Measurements from ENCODE around the gene ZNF423. TPM values are rescaled to one million over a fixed set of nuclear protein-coding genes. Genes with fewer than 3 reads are reported as not detected.

ZNF423 gene
- total RNA-seq, 6 experiments from 2014 or later = 0.43 to 1.2 (median 0.89) TPM

GRCh38 chr16:49537924-49538459 is 317.9 kb downstream of the ZNF423 start:
- H3K27ac ChIP-seq = no peak overlapping the region
- TF ChIP-seq CTCF (IDR thresholded peaks at IDR 0.05) = no peak
- TF ChIP-seq POLR2A (IDR thresholded peaks at IDR 0.05) = no peak
- H3K36me3 ChIP-seq = no peaks in the 10 kb centered on the region
- no peak for DNase-seq
- no peaks in the 10 kb centered on the region for H3K9me3 ChIP-seq
- intact Hi-C loops (cut with DNase I) = no loop called here
- no peak for ATAC-seq
- WGBS (ENCODE audit: insufficient coverage, low coverage, low lambda C conversion rate, missing lambda C conversion rate) = 80% methylated on average over 3 of the region's 7 CpGs
- H3K4me3 ChIP-seq = no peak overlapping the region
- no peaks in the 10 kb centered on the region for H3K4me1 ChIP-seq
- no peaks in the 10 kb centered on the region for H3K27me3 ChIP-seq

GRCh38 chr16:49534901-49535610 is 320.9 kb downstream of the ZNF423 start:
- no peak for DNase-seq
- no peak for ATAC-seq
- intact Hi-C loops (cut with DNase I) = no loop called here
- H3K4me1 ChIP-seq = no peaks in the 10 kb centered on the region
- H3K4me3 ChIP-seq = no peak overlapping the region
- H3K27ac ChIP-seq = no peak overlapping the region
- H3K27me3 ChIP-seq = no peaks in the 10 kb centered on the region
- TF ChIP-seq CTCF (IDR thresholded peaks at IDR 0.05) (no peak), POLR2A (IDR thresholded peaks at IDR 0.05) (no peak)
- WGBS (ENCODE audit: insufficient coverage, low coverage, low lambda C conversion rate, missing lambda C conversion rate) = 73% methylated on average over 9 of the region's 13 CpGs
- no peaks in the 10 kb centered on the region for H3K36me3 ChIP-seq
- H3K9me3 ChIP-seq = no peaks in the 10 kb centered on the region

- intact Hi-C loops (cut with DNase I) = no loop called here
- H3K27me3 ChIP-seq = no peaks in the 10 kb centered on the region
- no peak overlapping the region for H3K4me3 ChIP-seq
- H3K9me3 ChIP-seq = no peaks in the 10 kb centered on the region
- no peaks in the 10 kb centered on the region for H3K4me1 ChIP-seq
- TF ChIP-seq CTCF (IDR thresholded peaks at IDR 0.05) (no peak), POLR2A (IDR thresholded peaks at IDR 0.05) (no peak)
- ATAC-seq (no peak), DNase-seq (no peak)
- 88% methylated on average over 3 of the region's 7 CpGs for WGBS (ENCODE audit: insufficient coverage, low coverage, low lambda C conversion rate, missing lambda C conversion rate)
- no peaks in the 10 kb centered on the region for H3K36me3 ChIP-seq
- H3K27ac ChIP-seq = no peak overlapping the region
These were observed 322.5 kb downstream of the ZNF423 start for GRCh38 chr16:49533422-49533821.

GRCh38 chr16:49532873-49533272 is 323.0 kb downstream of the ZNF423 start:
- no peak overlapping the region for H3K27ac ChIP-seq
- TF ChIP-seq POLR2A (IDR thresholded peaks at IDR 0.05) = no peak
- no peak for TF ChIP-seq CTCF (IDR thresholded peaks at IDR 0.05)
- intact Hi-C loops (cut with DNase I) = no loop called here
- ATAC-seq (no peak), DNase-seq (no peak)
- no peaks in the 10 kb centered on the region for H3K4me1 ChIP-seq
- no peaks in the 10 kb centered on the region for H3K36me3 ChIP-seq
- 86% methylated on average over 6 of the region's 15 CpGs for WGBS (ENCODE audit: insufficient coverage, low coverage, low lambda C conversion rate, missing lambda C conversion rate)
- no peak overlapping the region for H3K4me3 ChIP-seq
- H3K9me3 ChIP-seq = no peaks in the 10 kb centered on the region
- no peaks in the 10 kb centered on the region for H3K27me3 ChIP-seq

Data from right lobe of liver (tissue), 6 donors.